H9 (cell line): ENCODE data around the gene MSX2. TPM values are rescaled to one million over a fixed set of nuclear protein-coding genes. Genes with fewer than 3 reads are reported as not detected.

Experiments
- DNase-seq: peaks from one replicate; pipeline ENCODE4 v3.0.0-alpha.2; 2017
- H2AFZ ChIP-seq: one replicate; pipeline ENCODE4 v1.6.1; 2013; ENCODE audit warnings: mild to moderate bottlenecking, low read length, control low read depth, moderate library complexity
- H2AK5ac ChIP-seq: 2 replicates; pipeline ENCODE4 v1.6.1; 2013; ENCODE audit warnings: low read length, control low read depth, mixed read lengths; ENCODE audit not compliant: insufficient read length
- H2BK120ac ChIP-seq: one replicate; pipeline ENCODE4 v1.6.1; 2013; ENCODE audit warnings: low read depth, mild to moderate bottlenecking, low read length, control low read depth, inconsistent platforms; ENCODE audit not compliant: poor library complexity, severe bottlenecking
- H2BK12ac ChIP-seq: 2 replicates; pipeline ENCODE4 v1.6.1; 2013; ENCODE audit warnings: low read length, control low read depth, mixed read lengths, low read depth; ENCODE audit not compliant: insufficient read length
- H2BK15ac ChIP-seq: 2 replicates; pipeline ENCODE4 v1.6.1; 2013; ENCODE audit warnings: low read depth, low read length, control low read depth
- H2BK20ac ChIP-seq: one replicate; pipeline ENCODE4 v1.6.1; 2013; ENCODE audit warnings: low read depth, mild to moderate bottlenecking, low read length, control low read depth, inconsistent platforms; ENCODE audit not compliant: poor library complexity, severe bottlenecking
- H2BK5ac ChIP-seq: 2 replicates; pipeline ENCODE4 v1.6.1; 2013; ENCODE audit warnings: low read length, control low read depth, mixed read lengths; ENCODE audit not compliant: insufficient read length
- H3K14ac ChIP-seq: 2 replicates; pipeline ENCODE4 v1.6.1; 2013; ENCODE audit warnings: low read length, control low read depth; ENCODE audit not compliant: insufficient read depth
- H3K18ac ChIP-seq: 2 replicates; pipeline ENCODE4 v1.6.1; 2013; ENCODE audit warnings: low read depth, mild to moderate bottlenecking, mixed read lengths, low read length, control low read depth; ENCODE audit not compliant: insufficient read length
- H3K23ac ChIP-seq: 2 replicates; pipeline ENCODE4 v1.6.1; 2013; ENCODE audit warnings: low read length, control low read depth, mixed read lengths, low read depth; ENCODE audit not compliant: insufficient read length
- H3K23me2 ChIP-seq: 2 replicates; pipeline ENCODE4 v1.6.1; 2013; ENCODE audit warnings: low read depth, mild to moderate bottlenecking, mixed read lengths, low read length, control low read depth; ENCODE audit not compliant: insufficient read length, poor library complexity, severe bottlenecking
- H3K27ac ChIP-seq: 2 replicates; pipeline ENCODE4 v1.5.1; 2013; ENCODE audit warnings: low read length, control low read depth, mixed read lengths, low read depth; ENCODE audit not compliant: insufficient read length
- H3K27me3 ChIP-seq: 2 replicates; pipeline ENCODE4 v1.6.1; 2013; ENCODE audit warnings: low read length, control low read depth, inconsistent platforms; ENCODE audit not compliant: insufficient read depth
- H3K4ac ChIP-seq: 2 replicates; pipeline ENCODE4 v1.6.1; 2013; ENCODE audit warnings: low read depth, mild to moderate bottlenecking, control low read depth, inconsistent platforms, low read length, moderate library complexity
- H3K4me1 ChIP-seq: 2 replicates; pipeline ENCODE4 v1.6.1; 2013; ENCODE audit warnings: low read length, control low read depth, inconsistent platforms; ENCODE audit not compliant: insufficient read depth
- H3K4me2 ChIP-seq: 2 replicates; pipeline ENCODE4 v1.6.1; 2013; ENCODE audit warnings: low read length, control low read depth, mixed read lengths; ENCODE audit not compliant: insufficient read length, insufficient read depth
- H3K56ac ChIP-seq: 2 replicates; pipeline ENCODE4 v1.6.1; 2013; ENCODE audit warnings: low read depth, mild to moderate bottlenecking, mixed read lengths, low read length, control low read depth; ENCODE audit not compliant: insufficient read length
- H3K79me1 ChIP-seq: 2 replicates; pipeline ENCODE4 v1.6.1; 2013; ENCODE audit warnings: low read depth, mild to moderate bottlenecking, moderate library complexity, low read length, control low read depth, inconsistent platforms; ENCODE audit not compliant: insufficient read depth, poor library complexity, severe bottlenecking
- H3K79me2 ChIP-seq: 2 replicates; pipeline ENCODE4 v1.6.1; 2013; ENCODE audit warnings: low read length, control low read depth, inconsistent platforms; ENCODE audit not compliant: insufficient read depth
- H3K9ac ChIP-seq: 2 replicates; pipeline ENCODE4 v1.6.1; 2013; ENCODE audit warnings: low read length, control low read depth, mixed read lengths; ENCODE audit not compliant: insufficient read length; ENCODE audit errors: extremely low read depth
- H3K9me3 ChIP-seq: one replicate; pipeline ENCODE4 v1.6.1; 2013; ENCODE audit warnings: low read depth, low read length, inconsistent platforms; ENCODE audit not compliant: control insufficient read depth
- H3T11ph ChIP-seq: one replicate; pipeline ENCODE4 v1.6.1; 2013; ENCODE audit warnings: mild to moderate bottlenecking, low read length, control low read depth, inconsistent platforms
- H4K20me1 ChIP-seq: one replicate; pipeline ENCODE4 v1.6.1; 2013; ENCODE audit not compliant: control insufficient read depth, insufficient read length, insufficient read depth
- H4K5ac ChIP-seq: 2 replicates; pipeline ENCODE4 v1.6.1; 2013; ENCODE audit warnings: low read depth, mild to moderate bottlenecking, mixed read lengths, low read length, control low read depth; ENCODE audit not compliant: insufficient read length
- H4K8ac ChIP-seq: replicated peaks from 2 replicates; pipeline ENCODE4 v1.6.1; 2013; ENCODE audit warnings: low read length, control low read depth, mixed read lengths, low read depth; ENCODE audit not compliant: insufficient read length
- H4K91ac ChIP-seq: 2 replicates; pipeline ENCODE4 v1.6.1; 2013; ENCODE audit warnings: low read depth, mild to moderate bottlenecking, moderate library complexity, mixed read lengths, low read length, control low read depth; ENCODE audit not compliant: insufficient read length
- H3K27ac Mint-ChIP-seq, 3 experiments: 2 replicates in 2 of 3; 3 replicates in 1 of 3; pipeline ENCODE4 v1.8.0; 2020 to 2021; ENCODE audit warnings: mixed read lengths in 3 of 3, mild to moderate bottlenecking in 1 of 3, moderate library complexity in 1 of 3
- H3K27me3 Mint-ChIP-seq: 2 replicates; pipeline ENCODE4 v1.8.0; 2021; ENCODE audit warnings: low read depth, mild to moderate bottlenecking, moderate library complexity, mixed read lengths
- H3K36me3 Mint-ChIP-seq, 3 experiments: 2 replicates in 2 of 3; 3 replicates in 1 of 3; pipeline ENCODE4 v1.8.0; 2020 to 2021; ENCODE audit warnings: low read depth in 3 of 3, mixed read lengths in 3 of 3; ENCODE audit not compliant: insufficient read depth in 1 of 3
- H3K4me1 Mint-ChIP-seq, 2 experiments: 2 replicates each; pipeline ENCODE4 v1.8.0; 2020; ENCODE audit warnings: mixed read lengths in 2 of 2
- H3K4me3 Mint-ChIP-seq, 2 experiments: 2 replicates in 1 of 2; 3 replicates in 1 of 2; pipeline ENCODE4 v1.8.0; 2020 to 2021; ENCODE audit warnings: mild to moderate bottlenecking in 2 of 2, mixed read lengths in 2 of 2, moderate library complexity in 1 of 2
- H3K9me3 Mint-ChIP-seq, 2 experiments: 2 replicates in 1 of 2; 3 replicates in 1 of 2; pipeline ENCODE4 v1.8.0; 2020; ENCODE audit warnings: mild to moderate bottlenecking in 2 of 2, mixed read lengths in 2 of 2, moderate library complexity in 1 of 2
- WGBS: extraction: QIAGEN DNeasy Blood & Tissue Kit; methylation state at CpG from one replicate; pipeline ENCODE4 v1.1.7; 2013; ENCODE audit warnings: missing lambda C conversion rate, low lambda C conversion rate, mixed read lengths; ENCODE audit not compliant: insufficient read length; ENCODE audit errors: extremely low coverage; 5-methylcytosine and 5-hydroxymethylcytosine counted together
- total RNA-seq: library from RNA; stranded (reverse); gene quantifications from 2 replicates; pipeline ENCODE4 v1.2.1, GENCODE V29; 2021
- TF ChIP-seq, protein P1 (sequence below): fragments of 200-600 bp; sonication (generic); conservative IDR thresholded peaks from 3 replicates; pipeline ENCODE4 v1.8.0; 2021; ENCODE audit warnings: antibody characterized with exemption, mild to moderate bottlenecking

Gene MSX2
- total RNA-seq, 1 experiment from 2014 or later, result 0.35 TPM

DNA sequence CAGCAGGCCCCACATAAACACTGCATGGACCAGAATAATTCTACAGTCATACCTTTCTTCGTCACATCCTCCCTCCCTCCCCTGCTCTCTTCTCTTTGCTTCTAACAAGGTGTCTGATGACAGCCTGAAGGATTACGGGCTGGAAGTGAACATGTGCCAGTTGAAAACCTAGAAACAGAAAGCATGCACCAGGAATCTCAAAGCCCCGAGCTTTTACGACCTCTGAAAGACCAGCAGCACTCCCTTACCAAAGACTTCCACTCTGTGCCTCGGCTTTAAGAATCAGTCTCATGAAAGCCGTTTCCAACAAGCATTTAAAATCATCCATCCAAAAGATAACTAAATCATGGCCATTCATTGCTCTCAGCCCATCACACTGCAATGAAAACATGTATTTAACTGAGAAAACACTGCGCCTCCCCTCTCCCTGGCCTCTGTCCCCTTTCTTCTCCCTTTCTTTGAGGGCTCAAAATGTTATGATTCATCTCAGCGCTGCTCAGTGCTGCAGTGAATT, 21.3 kb downstream of the MSX2 start:
- Histone ChIP-seq H2BK120ac (no peak overlapping the region), H3K27ac (no peak overlapping the region), H3K79me1 (no peaks in the 10 kb centered on the region), H3K23me2 (no peaks in the 10 kb centered on the region), H3T11ph (no peak overlapping the region), H3K9me3 (no peaks in the 10 kb centered on the region), H3K4me2 (no peak overlapping the region), H3K14ac (no peak overlapping the region), H3K56ac (no peak overlapping the region), H4K20me1 (no peaks in the 10 kb centered on the region), H4K91ac (no peak overlapping the region), H3K4me1 (no peaks in the 10 kb centered on the region), H3K4ac (no peak overlapping the region), H2AK5ac (no peak overlapping the region), H3K18ac (no peak overlapping the region), H3K79me2 (no peaks in the 10 kb centered on the region), H4K5ac (no peak overlapping the region), H3K27me3 (peaks cover 15% of the 10 kb centered on the region), H2BK12ac (no peak overlapping the region), H4K8ac (no peak overlapping the region), H3K9ac (no peak overlapping the region), H2BK15ac (no peak overlapping the region), H2AFZ (no peak overlapping the region), H2BK20ac (no peak overlapping the region), H3K23ac (no peak overlapping the region), H2BK5ac (no peak overlapping the region)
- peaks cover 4 to 7% of the 10 kb centered on the region in 2 experiments; a peak in 4 of 5 replicates for H3K9me3 Mint-ChIP-seq
- no peak for DNase-seq
- H3K4me3 Mint-ChIP-seq, result no peak overlapping the region
- no peak overlapping the region for H3K27ac Mint-ChIP-seq
- H3K27me3 Mint-ChIP-seq, result peaks cover 82% of the 10 kb centered on the region
- WGBS, result no CpG with 5 or more reads among the region's 8 CpGs
- H3K4me1 Mint-ChIP-seq, result peaks cover 0 to 5% of the 10 kb centered on the region in 2 experiments; a peak in 1 of 4 replicates
- H3K36me3 Mint-ChIP-seq, result no peaks in the 10 kb centered on the region; a peak in 1 of 7 replicates
- TF ChIP-seq, protein P1, sequence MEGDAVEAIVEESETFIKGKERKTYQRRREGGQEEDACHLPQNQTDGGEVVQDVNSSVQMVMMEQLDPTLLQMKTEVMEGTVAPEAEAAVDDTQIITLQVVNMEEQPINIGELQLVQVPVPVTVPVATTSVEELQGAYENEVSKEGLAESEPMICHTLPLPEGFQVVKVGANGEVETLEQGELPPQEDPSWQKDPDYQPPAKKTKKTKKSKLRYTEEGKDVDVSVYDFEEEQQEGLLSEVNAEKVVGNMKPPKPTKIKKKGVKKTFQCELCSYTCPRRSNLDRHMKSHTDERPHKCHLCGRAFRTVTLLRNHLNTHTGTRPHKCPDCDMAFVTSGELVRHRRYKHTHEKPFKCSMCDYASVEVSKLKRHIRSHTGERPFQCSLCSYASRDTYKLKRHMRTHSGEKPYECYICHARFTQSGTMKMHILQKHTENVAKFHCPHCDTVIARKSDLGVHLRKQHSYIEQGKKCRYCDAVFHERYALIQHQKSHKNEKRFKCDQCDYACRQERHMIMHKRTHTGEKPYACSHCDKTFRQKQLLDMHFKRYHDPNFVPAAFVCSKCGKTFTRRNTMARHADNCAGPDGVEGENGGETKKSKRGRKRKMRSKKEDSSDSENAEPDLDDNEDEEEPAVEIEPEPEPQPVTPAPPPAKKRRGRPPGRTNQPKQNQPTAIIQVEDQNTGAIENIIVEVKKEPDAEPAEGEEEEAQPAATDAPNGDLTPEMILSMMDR, result no peak
